Esophagus (tissue), 2 donors: ENCODE data around the gene RASSF1. TPM values are rescaled to one million over a fixed set of nuclear protein-coding genes. Genes with fewer than 3 reads are reported as not detected.

Experiments used
- H3K27ac ChIP-seq, 2 donors: one replicate each; pipeline ENCODE4 v1.5.1; 2013; ENCODE audit warnings: low read depth in 2 of 2, mild to moderate bottlenecking in 2 of 2, inconsistent platforms in 1 of 2, low read length in 1 of 2, moderate library complexity in 1 of 2
- H3K27me3 ChIP-seq, 2 donors: one replicate each; pipeline ENCODE4 v1.6.1; 2013; ENCODE audit warnings: low read length in 2 of 2, control low read depth in 1 of 2, mild to moderate bottlenecking in 1 of 2; ENCODE audit not compliant: insufficient read depth in 2 of 2, control insufficient read depth in 1 of 2
- H3K36me3 ChIP-seq, 2 donors: one replicate each; pipeline ENCODE4 v1.6.1; 2013; ENCODE audit warnings: low read length in 1 of 2; ENCODE audit not compliant: control insufficient read depth in 2 of 2, insufficient read depth in 2 of 2
- H3K4me1 ChIP-seq, 2 donors: one replicate each; pipeline ENCODE4 v1.6.1; 2013; ENCODE audit warnings: low read length in 1 of 2; ENCODE audit not compliant: control insufficient read depth in 2 of 2, insufficient read depth in 2 of 2
- H3K4me3 ChIP-seq, 2 donors: one replicate each; pipeline ENCODE4 v1.5.1; 2013; ENCODE audit warnings: low read length in 2 of 2, mild to moderate bottlenecking in 2 of 2, low read depth in 1 of 2, moderate library complexity in 1 of 2
- H3K9me3 ChIP-seq, 2 donors: one replicate each; pipeline ENCODE4 v1.6.1; 2013; ENCODE audit warnings: mild to moderate bottlenecking in 2 of 2, low read depth in 1 of 2, low read length in 1 of 2, moderate library complexity in 1 of 2; ENCODE audit not compliant: control insufficient read depth in 2 of 2, insufficient read depth in 1 of 2
- WGBS, 2 donors: extraction: QIAGEN DNeasy Blood & Tissue Kit; methylation state at CpG; one replicate each; pipeline ENCODE4 v1.1.7; 2013; 5-methylcytosine and 5-hydroxymethylcytosine counted together
- polyA plus RNA-seq, 2 donors: library from polyadenylated mRNA; stranded (reverse); fragments of 200-250 nt; gene quantifications; one replicate each; pipeline ENCODE4 v1.2.3, GENCODE V29; 2013
- donor health status: healthy with polysubstance abuse.
- donor health status: Bipolar disorder and iron deficiency.

The RASSF1 gene, protein sequence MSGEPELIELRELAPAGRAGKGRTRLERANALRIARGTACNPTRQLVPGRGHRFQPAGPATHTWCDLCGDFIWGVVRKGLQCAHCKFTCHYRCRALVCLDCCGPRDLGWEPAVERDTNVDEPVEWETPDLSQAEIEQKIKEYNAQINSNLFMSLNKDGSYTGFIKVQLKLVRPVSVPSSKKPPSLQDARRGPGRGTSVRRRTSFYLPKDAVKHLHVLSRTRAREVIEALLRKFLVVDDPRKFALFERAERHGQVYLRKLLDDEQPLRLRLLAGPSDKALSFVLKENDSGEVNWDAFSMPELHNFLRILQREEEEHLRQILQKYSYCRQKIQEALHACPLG
- polyA plus RNA-seq, result 10 to 100 TPM; 15.0 to 20.3 TPM

DNA sequence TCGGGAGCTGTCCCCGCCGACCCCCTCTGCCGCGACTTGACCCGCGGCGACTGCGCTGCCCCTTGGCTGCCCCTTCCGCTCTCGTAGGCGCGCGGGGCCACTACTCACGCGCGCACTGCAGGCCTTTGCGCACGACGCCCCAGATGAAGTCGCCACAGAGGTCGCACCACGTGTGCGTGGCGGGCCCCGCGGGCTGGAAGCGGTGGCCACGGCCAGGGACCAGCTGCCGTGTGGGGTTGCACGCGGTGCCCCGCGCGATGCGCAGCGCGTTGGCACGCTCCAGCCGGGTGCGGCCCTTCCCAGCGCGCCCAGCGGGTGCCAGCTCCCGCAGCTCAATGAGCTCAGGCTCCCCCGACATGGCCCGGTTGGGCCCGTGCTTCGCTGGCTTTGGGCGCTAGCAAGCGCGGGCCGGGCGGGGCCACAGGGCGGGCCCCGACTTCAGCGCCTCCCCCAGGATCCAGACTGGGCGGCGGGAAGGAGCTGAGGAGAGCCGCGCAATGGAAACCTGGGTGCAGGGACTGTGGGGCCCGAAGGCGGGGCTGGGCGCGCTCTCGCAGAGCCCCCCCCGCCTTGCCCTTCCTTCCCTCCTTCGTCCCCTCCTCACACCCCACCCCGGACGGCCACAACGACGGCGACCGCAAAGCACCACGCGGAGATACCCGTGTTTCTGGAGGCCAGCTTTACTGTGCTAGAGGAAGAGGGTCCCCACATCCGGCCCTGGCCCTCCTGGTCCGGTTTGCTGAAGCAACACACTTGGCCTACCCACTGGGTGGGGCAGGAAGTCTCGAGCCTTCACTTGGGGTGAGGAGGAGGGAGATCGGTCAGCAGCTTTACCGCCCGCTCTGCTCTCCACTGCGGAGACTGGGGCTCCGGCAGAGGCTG, at the start of gene RASSF1:
Gene RASSF1 (minus strand): TSS at position 389 of the 882 bp plus-strand sequence. CDS start 31 bp downstream, at position 358.
- Histone ChIP-seq H3K4me1 (peaks cover 15 to 26% of the 10 kb centered on the region in 2 donors), H3K36me3 (no peaks in the 10 kb centered on the region), H3K27ac (peak within 1 kb of the TSS; percentile 78 to 79), H3K27me3 (no peaks in the 10 kb centered on the region), H3K4me3 (peak within 1 kb of the TSS; percentile 40 to 58), H3K9me3 (no peaks in the 10 kb centered on the region)
- WGBS, 2 donors, result 4 to 7% methylated on average over 64 to 85 of the region's 85 CpGs

DNA sequence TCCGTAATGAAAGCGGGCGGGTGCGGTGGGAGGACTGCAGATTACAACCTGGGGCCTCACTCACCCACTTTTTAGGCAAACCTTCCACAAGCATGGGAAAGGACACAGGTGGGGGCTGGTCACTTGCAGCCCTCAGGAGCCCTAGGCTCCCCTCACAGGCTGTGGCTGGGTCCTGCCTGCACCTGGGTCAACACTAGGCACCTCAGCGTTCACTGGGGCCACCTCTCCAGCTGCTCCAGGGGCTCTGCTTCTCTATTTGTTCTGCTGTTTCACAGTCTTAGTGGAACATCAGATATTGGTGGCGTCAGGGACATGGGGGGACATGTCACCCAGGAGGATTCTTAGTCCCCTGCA, 48.8 kb upstream of the RASSF1 start:
- Histone ChIP-seq H3K36me3 (no peaks in the 10 kb centered on the region), H3K9me3 (no peaks in the 10 kb centered on the region), H3K27ac (no peak overlapping the region), H3K27me3 (no peaks in the 10 kb centered on the region), H3K4me1 (peaks cover 0 to 8% of the 10 kb centered on the region in 2 donors), H3K4me3 (no peak overlapping the region)
- WGBS, 2 donors, result 80 to 88% methylated on average over 6 of the region's 6 CpGs

DNA sequence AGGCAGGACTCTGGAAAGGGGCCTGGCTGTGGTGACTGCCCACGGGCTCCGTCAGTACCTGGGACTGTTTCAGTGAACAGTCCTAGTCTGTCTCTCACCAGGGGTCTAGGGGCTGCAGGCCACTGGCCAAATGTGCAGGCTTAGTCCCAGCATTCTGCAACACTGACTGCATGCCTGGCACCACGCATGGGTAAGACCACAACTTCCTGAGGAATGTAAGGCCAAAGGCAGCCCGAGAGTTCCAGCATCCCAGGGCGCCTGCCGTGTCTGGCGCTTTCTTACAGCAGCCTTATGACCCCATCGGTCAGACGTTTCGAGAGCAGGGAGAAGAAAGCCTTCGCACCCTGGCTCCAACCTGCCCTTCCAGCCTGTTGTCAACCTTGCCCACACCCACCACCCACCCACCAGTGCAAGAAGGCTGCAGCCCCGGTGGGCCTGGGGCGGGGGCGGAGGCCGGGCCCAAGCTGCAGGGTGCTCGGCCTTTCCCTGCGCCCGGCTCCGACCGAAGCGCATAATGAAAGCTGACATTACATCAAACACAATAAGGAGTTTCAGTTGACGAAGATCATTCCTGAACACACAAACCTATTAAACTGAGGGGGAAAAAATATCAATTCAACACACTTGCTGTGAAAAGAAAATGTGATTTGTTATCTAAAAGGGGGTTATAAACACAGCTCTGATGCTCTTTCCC, 48.2 kb upstream of the RASSF1 start:
- H3K27me3 ChIP-seq, result no peaks in the 10 kb centered on the region
- H3K9me3 ChIP-seq, result no peaks in the 10 kb centered on the region
- H3K36me3 ChIP-seq, result no peaks in the 10 kb centered on the region
- 83 to 86% methylated on average over 22 of the region's 22 CpGs for WGBS, 2 donors
- H3K27ac ChIP-seq, result no peak overlapping the region
- H3K4me1 ChIP-seq, result peaks cover 0 to 8% of the 10 kb centered on the region in 2 donors
- H3K4me3 ChIP-seq, result no peak overlapping the region

DNA sequence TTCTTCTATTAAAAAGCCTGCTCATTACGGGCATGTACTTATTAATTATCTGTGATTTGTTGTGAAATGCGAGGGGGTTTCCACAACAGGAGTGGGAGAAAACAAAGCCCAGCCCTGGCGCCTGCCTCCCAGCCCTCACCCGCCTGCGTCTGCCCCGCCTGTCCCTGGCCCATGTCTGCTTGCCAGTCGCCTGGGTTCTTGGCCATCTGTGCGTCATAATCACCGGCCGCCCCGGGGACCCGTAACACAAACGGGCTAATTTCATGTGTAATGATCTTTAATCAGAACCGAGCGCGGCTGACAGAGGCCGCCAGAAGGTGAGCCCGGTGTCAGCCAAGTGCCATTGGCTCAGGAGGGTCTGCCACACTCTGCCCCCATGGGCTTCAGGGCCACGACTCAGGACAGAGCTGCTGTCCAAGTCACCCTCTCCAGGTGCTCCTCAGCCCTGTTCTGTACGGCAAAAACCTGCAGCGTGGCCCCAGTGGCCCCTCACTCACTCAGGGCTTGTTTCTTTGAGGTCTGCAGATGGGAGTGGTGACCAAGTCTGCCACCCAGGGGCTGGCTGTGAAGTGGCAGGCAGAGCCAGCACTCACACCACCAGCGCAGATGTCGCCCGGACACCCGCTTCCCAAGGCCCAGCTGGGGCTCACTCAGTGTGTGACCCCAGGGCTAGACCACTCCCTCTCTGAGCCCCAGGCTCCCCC, 47.5 kb upstream of the RASSF1 start:
- Histone ChIP-seq H3K4me3 (no peak overlapping the region), H3K27me3 (no peaks in the 10 kb centered on the region), H3K4me1 (peaks cover 0 to 8% of the 10 kb centered on the region in 2 donors), H3K36me3 (no peaks in the 10 kb centered on the region), H3K9me3 (no peaks in the 10 kb centered on the region), H3K27ac (no peak overlapping the region)
- WGBS, 2 donors, result 60 to 67% methylated on average over 25 of the region's 25 CpGs

DNA sequence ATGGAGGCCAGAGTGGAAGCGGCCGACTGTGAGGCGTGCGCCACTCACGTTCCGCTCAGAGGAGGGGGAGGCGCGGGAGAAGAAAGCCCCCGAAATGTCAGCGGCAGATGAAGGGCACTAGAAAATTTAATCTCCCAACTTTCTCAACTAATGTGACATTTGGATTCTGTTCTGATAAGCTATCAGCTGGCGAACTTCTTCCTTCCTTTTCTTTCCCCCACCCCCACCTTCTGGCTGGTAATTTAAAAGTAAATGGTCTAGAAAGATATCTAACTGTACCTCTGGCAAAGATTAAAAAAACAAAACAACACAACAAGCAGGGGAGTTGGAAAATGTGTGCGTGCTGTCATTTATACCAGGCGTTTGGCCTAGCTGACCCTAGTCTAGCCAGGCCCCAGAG, 45.1 kb upstream of the RASSF1 start:
- Histone ChIP-seq H3K4me3 (no peak overlapping the region), H3K36me3 (no peaks in the 10 kb centered on the region), H3K9me3 (no peaks in the 10 kb centered on the region), H3K27ac (no peak overlapping the region), H3K4me1 (peaks cover 0 to 4% of the 10 kb centered on the region in 2 donors), H3K27me3 (no peaks in the 10 kb centered on the region)
- 77 to 87% methylated on average over 13 of the region's 13 CpGs for WGBS, 2 donors

DNA sequence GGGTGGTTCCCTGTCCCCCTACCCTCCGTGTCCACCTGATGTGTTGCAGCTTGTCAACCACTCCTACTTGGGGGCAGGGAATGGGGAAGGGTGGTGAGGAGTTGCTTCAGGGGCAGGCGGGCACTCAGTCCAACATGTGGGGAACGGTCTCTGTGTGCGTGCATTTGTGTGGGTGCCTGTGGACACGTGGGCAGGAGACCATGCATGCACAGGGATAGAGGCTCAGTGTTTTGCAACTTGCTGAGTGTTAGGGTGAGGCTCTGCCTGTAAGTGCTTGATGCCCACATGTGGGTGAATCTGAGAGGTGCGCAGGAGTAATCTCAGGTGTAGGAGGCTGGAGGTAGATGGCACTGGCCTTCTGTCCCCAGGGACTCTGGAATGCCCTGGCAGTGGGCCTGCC, 43.1 kb upstream of the RASSF1 start:
- no peaks in the 10 kb centered on the region for H3K9me3 ChIP-seq
- H3K27me3 ChIP-seq, result no peaks in the 10 kb centered on the region
- no peak overlapping the region for H3K27ac ChIP-seq
- H3K4me1 ChIP-seq, result no peaks in the 10 kb centered on the region
- H3K36me3 ChIP-seq, result no peaks in the 10 kb centered on the region
- H3K4me3 ChIP-seq, result no peak overlapping the region
- WGBS, 2 donors, result 57 to 59% methylated on average over 6 of the region's 6 CpGs

DNA sequence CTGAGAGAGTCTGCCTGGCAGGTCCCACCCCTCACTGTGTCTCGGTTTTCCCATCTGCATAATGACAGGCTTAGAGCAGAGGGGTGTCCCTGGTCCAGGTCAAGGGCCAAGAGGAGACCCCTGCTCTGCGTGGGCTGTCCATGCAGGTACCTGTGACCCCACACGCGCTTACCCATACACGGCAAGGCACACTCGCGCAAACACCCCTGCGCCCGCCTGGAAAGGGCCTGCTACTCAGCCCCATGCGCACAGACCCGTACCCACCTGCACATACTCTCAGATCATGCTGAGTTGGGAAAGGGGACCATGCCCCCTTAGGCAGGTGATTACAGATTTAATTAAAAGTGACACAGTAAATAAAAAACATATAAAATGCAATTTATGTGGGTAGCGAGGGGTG, 42.1 kb upstream of the RASSF1 start:
- H3K27me3 ChIP-seq, result no peaks in the 10 kb centered on the region

DNA sequence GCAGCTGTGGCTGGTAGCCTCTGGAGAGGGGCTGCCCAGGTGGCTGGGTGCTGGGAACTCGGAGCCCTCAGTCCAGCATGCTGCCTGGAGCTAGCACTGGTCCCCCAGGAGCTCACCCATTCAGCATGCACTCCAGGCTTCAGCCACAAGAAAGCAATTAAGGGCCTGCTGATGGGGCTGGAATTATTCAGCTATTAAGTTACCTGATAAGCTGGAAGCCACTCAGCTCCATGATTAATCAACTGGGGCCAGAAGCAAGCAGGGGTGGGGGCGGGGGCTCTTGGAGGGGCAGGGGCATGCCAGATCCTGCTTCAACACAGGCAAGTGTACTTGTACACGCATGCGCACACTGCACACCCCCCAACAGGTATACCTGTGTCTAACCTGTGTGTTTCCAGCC, 40.7 kb upstream of the RASSF1 start:
- Histone ChIP-seq H3K27ac (no peak overlapping the region), H3K9me3 (no peaks in the 10 kb centered on the region), H3K4me1 (no peaks in the 10 kb centered on the region), H3K27me3 (no peaks in the 10 kb centered on the region), H3K36me3 (no peaks in the 10 kb centered on the region), H3K4me3 (no peak overlapping the region)
- WGBS, 2 donors, result 72 to 83% methylated on average over 4 of the region's 4 CpGs

More for the DNA sequence above, 42.1 kb upstream of the RASSF1 start:
- no peak overlapping the region for H3K4me3 ChIP-seq
- H3K27ac ChIP-seq, result no peak overlapping the region
- H3K9me3 ChIP-seq, result no peaks in the 10 kb centered on the region
- no peaks in the 10 kb centered on the region for H3K36me3 ChIP-seq
- WGBS, 2 donors, result 93 to 94% methylated on average over 12 of the region's 12 CpGs
- H3K4me1 ChIP-seq, result no peaks in the 10 kb centered on the region
